HG03139 (cell line): ENCODE results near the gene DNAJC21.
A peak's percentile ranks its signal among the peaks of the same experiment; 100 is the strongest.

Experiments used
- ATAC-seq: cut with Tn5 transposase; IDR thresholded peaks from one replicate; pipeline ENCODE4 v1.9.1; 2021; ENCODE audit not compliant: unreplicated experiment

The DNAJC21 gene

GRCh38 chr5:34977934-34978613 is 48.7 kb downstream of the DNAJC21 start:
- peak; percentile 89 for ATAC-seq

GRCh38 chr5:34978681-34979080 is 49.3 kb downstream of the DNAJC21 start:
- peak; percentile 15 for ATAC-seq

GRCh38 chr5:34982823-34983222 is 53.5 kb downstream of the DNAJC21 start:
- no peak for ATAC-seq

- ATAC-seq: no peak
Observed at GRCh38 chr5:34986965-34987364, 57.6 kb downstream of the DNAJC21 start.

- ATAC-seq: no peak
Observed at GRCh38 chr5:34991486-34992238, 62.3 kb downstream of the DNAJC21 start.

GRCh38 chr5:34993951-34994350 is 64.6 kb downstream of the DNAJC21 start:
- ATAC-seq: no peak

- ATAC-seq: no peak
Observed at GRCh38 chr5:34996261-34996660, 66.9 kb downstream of the DNAJC21 start.

GRCh38 chr5:34998058-34998789 is 68.9 kb downstream of the DNAJC21 start:
- no peak for ATAC-seq

- no peak for ATAC-seq
Observed at GRCh38 chr5:35001842-35002241, 72.5 kb downstream of the DNAJC21 start.

GRCh38 chr5:35002459-35002858 is 73.1 kb downstream of the DNAJC21 start:
- no peak for ATAC-seq

GRCh38 chr5:35003018-35003957 is 73.9 kb downstream of the DNAJC21 start:
- ATAC-seq: no peak

- no peak for ATAC-seq
Observed at GRCh38 chr5:35004200-35004599, 74.8 kb downstream of the DNAJC21 start.

GRCh38 chr5:35004771-35005170 is 75.4 kb downstream of the DNAJC21 start:
- ATAC-seq: no peak
